Activated CD8-positive, alpha-beta memory T cell treated with anti-CD3 and anti-CD28 coated beads, Interleukin-2, amount 50 U/mL, for 4 hours (primary cell): ENCODE measurements around the gene TFEB.
A peak's percentile ranks its signal among the peaks of the same experiment; 100 is the strongest.

Experiments used
- DNase-seq: peaks from one replicate; pipeline ENCODE4 v3.0.0-alpha.2; 2020

The TFEB gene

GRCh38 chr6:41648070-41648585 is 87.3 kb downstream of the TFEB start:
- DNase-seq, result no peak

- no peak for DNase-seq
These were observed 88.3 kb downstream of the TFEB start for GRCh38 chr6:41647061-41647511.

- no peak for DNase-seq
These were observed 89.2 kb downstream of the TFEB start for GRCh38 chr6:41646026-41646795.

GRCh38 chr6:41645007-41645618 is 90.3 kb downstream of the TFEB start:
- no peak for DNase-seq

DNA sequence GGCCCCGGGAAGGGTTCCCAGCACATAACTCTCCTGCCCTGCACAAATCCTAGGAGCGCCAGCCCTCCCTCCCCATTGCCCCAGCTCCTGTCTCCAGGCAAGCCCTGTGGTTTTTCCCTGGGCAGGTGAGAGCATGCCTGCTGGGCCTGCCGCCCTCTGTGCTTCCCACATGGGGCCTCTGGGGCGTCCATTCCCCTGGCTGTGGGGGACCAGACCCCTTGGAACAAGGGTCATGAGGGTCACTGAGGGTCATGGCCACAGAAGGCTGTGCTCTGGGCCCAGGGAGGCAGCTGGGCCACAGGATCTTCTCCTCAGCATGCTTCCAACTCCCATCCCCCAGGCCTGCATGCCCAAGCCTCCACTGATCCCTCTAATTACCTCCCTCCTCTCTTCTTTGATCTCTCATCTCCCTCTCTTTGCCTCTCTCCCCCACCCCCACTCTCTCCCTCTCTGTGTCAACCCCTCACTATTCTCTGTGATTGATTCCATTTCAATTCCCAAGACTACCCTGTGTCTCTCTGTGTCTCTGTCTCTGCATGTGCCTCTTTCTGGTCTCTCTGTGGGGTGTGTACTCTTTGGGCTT is 91.0 kb downstream of the TFEB start:
- DNase-seq, result peak; percentile 6

- DNase-seq, result peak; percentile 1
These were observed 91.5 kb downstream of the TFEB start for GRCh38 chr6:41643899-41644269.

DNA sequence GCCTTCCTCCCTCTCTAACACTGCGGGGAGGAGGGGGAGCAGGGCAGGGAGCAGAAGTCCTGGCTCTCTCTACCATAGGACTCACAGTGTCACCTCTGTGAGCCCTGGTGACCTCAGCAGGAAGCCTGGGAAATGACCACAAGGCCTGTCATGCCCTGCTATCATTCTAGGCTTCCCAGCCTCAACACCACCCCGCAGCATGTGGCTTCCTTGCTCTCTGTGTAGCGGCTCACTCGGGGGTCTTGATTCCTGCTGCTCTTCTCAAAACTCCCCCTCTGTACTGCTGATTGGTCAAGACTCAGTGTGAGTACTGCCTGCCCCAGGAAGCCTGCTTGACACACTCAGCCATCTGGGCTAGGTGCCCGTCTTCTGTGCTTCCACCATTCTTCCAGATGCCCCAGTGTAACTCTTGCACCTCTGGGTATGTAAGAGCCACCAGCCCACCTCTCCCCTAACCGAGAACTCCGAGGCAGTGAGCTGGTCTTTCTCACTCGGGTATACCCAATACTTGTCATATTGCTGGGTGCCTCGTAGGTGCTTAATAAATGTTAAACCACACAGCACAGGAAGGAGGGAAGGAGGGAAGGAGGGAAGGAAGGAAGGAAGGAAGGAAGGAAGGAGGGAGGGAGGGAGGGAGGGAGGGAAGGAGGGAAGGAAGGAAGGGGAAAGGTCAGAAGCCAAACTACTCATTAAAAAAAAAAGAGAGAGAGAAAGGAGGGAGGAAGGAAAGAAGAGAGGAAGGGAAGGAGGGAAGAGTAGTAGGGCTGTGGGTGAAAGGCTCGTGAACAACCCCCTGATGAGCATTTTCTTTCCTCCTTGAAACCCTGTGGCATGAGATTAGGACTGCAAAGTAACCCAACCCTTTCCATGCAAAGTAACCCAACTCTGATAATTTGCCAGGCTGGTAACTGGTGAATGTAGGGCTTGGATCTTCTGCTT is 92.2 kb downstream of the TFEB start:
- DNase-seq, result no peak

- no peak for DNase-seq
These were observed 93.1 kb downstream of the TFEB start for GRCh38 chr6:41642090-41642959.

GRCh38 chr6:41641352-41641925 is 94.0 kb downstream of the TFEB start:
- no peak for DNase-seq

DNA sequence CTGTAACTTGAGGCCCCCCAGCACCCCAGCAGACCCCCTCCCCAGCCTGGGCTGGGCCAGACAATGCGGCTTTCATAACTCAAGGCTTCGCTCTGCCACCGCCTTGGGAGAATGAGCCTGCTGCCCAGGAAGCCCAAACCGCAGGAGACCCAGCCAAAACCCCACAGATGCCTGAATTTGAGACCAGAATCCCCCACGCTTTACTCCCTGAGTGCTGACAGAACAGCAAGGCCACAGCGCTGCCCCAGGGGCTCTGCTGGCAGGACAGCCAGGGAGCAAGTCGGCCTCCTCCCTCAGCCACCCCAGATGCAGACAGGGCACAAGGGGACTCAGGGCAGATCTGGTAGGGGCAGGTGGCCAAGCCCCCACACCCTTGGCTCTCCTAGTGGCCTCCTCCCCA is 95.0 kb downstream of the TFEB start:
- no peak for DNase-seq

DNA sequence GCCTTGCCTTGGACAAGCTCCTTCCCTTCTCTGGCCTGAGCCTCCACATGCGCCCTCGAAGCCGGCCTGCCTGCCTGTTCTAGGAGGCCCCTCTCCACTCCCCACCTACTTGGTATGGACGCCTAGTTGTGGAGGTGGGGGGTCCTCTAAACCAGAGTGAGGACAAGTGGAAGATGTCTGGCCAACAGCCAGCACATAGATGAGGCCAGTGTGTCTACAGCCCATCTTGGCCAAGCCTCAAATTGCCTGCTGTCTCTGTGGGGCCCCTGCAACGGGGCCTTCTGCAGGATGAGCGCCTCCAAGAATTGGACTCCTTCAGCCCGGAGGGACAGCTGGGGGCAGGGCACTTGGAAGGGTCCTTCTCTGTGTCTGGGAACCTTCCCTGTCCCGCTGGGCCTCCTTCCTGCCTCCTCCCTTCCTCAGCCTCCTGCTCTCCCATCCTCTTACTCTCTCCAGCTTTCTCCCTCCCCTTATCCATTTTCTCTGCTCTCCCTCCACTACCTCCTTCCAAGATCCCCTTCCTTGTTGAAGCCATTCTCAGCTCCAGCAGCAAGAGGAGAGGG is 95.5 kb downstream of the TFEB start:
- DNase-seq, result no peak

DNA sequence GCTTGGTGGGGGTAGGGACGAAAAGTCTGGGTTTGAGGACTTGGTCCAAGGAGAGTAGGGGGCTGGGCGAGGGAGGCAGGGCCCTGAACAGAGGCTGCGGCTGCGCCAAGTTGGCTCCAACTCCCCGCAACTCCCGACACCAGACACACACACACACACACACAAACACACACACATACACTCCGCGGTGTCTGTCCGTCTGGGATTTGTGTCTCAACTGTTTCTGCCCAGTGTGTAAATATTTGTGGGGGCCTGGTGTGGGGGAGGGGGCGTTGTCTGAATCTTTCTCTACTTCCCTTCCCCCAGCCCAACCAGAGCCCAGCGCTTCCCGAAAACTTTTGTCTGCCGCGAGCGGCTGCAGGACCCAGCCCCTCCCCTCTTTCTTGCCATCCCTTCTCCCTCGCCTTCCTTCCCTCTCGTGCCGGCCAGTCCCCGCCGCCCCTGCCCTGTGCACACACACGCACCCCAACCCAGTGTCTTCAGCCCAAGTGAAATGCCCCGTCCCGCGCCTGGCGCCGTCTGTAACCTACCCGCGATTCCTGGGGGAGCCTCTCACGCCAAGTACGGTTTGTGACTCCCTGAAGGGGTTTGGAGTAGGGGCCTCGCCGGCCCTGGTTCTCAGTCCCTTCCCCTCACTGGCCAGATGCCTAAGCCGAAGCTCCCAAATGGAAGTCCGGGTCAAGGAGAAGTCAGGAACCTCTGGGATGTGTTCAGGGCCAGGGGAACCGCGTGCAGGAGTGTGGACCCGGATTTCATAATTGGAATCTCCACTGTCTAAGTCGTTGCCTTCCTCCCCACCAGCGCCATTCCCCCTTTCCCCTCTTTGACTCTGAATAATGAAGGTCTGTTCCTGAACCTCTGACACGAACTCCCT is 96.2 kb downstream of the TFEB start:
- DNase-seq, result no peak

DNA sequence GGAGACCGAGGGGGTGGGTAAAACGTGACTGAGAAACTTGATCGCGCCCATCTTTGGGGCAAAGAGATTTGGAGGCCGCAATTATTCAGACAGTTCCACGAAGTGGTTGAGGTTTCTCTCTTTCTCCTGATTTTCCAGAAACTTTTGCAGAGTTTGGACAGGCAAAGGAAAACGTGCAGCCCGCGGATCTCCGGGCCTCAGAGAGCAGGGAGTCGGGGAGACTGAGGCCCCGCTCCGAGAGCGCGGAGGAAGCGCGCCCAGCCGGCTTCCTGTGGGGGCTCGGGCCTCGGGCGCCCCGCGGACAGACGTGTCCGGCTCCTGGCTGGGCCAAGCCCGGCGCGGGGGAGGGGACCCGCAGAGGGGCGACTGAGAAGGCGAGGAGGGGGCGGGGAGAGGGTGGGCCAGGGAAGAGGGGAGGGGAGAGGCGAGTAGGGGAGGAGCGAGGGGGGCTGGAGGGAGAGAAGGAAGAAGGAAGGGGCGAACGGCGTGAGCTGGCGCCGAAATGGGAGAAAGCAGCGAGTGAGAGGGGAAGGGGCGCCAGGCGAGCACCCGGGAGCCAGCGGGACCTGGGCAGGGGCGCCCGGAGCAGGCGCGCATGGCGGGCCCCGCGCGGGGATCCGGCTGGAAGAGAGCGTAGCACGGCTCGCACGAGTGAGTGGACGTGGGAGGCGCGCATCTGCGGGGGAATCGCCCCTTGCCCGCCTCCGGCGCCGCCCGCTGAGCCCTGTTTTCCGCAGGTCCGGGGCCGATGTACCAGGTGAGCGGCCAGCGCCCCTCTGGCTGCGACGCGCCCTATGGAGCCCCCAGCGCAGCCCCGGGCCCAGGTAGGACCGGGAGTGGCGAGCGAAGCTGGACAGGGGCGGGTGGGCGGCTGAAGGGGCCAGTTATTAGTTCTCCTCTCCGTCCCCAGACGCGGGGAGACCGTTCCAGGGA is 97.1 kb downstream of the TFEB start, which contains the start of gene MDFI:
Gene MDFI, plus strand, starts transcription at position 467 of the 933 bp plus-strand sequence. Its CDS starts 282 bp downstream, at position 749.
- DNase-seq, result no peak

DNA sequence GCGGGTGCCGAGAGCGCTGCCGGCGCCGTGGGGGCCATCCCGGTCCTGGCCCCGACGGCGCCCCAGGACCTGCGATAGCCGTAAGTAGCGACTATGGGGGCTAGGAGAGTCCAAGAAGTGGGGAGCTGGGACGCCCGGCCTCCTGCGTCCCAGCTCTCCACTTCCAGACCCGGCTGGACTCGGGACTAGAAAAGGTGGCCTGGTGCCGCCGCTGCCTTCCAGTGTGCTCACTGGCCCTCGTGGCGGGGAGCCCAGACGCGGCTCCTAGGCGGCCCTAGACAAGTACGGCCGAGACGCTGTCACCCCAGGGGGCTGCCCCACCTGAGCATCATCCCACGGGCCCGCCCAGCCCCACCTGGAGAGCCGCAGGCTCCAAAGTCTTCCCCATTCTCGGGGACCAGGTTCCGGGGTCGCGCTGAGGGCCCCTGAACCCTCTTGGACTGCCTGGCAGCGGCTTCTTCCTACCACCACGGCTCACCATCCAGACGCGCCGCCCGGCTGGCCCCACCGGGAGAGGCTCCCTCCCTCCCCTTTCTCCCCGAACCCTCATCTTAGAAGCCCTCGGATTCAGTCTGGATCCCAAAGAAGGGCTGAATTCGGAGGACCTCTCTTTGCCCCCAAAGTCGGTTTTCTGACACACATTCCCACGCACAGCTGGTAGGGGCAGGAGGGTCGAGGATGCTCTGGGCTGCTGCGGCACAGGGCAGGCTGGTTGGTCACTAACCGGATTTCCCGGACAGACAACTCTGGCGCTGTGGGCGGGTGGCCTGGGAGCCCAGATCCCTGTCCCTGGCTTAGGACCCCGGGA is 98.0 kb downstream of the TFEB start:
- no peak for DNase-seq

DNA sequence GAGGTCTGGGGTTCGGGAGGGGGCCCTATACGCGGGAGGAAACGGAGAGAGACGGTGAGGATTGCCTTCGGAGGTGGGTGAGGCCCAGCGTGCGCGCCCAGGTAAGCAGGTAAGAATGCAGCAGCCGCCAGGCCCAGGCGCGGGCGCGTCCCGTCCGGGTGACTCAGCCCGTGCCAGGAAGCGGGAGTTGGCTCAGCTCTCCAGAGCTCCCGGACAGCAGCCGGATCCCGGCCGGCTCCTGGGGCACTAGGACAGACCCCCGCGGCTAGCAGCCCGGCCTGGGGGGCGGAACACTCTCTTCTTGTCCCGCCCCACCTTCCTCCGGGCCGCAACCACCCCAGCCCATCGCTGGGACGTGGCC is 98.6 kb downstream of the TFEB start:
- DNase-seq, result no peak

DNA sequence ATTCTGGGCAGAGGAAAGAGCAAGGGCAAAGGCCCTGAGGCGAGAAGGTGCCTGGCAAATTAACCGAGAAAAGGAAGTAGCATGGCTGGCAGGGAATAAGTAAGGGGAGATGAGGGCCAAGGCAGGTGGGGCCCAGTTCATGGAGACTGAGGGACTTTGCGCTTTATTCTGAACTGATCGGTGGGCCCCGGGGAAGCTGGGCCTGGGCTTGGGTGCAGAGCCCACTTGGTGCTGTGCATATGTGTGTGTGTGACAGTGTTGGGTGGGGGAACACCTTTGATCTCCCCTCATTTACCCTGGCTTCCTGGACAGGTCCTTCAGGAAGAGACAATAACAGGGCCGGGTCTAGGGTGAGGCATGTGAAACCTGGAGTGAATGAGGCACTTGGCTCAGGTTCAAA is 100.0 kb downstream of the TFEB start:
- no peak for DNase-seq

DNA sequence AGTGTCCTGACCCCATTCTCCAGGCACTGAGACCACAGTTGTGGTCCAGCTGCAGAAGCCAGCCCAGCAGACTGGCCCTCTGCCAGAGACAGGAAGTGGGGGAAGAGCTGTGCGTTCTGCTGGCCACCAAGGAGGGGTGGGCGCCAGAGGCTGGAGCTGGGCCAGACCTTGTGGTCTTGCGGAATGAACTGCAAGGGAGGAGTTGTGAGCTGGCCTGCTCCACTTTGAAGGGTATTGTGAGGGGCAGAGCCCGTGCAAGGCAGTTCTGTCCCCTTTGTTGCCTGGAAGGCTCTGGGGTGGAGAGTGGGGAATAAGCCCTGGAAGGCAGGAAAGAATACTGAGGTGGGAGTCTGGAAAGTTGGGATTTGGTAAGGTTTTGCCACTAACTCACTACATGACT is 100.8 kb downstream of the TFEB start:
- no peak for DNase-seq
